ENCODE data around the gene FGD4. TPM values are rescaled to one million over a fixed set of nuclear protein-coding genes. Genes with fewer than 3 reads are reported as not detected.
A peak's percentile ranks its signal among the peaks of the same experiment; 100 is the strongest.

FGD4 gene
- total RNA-seq, 1 experiment from 2014 or later = 54.3 TPM

DNA sequence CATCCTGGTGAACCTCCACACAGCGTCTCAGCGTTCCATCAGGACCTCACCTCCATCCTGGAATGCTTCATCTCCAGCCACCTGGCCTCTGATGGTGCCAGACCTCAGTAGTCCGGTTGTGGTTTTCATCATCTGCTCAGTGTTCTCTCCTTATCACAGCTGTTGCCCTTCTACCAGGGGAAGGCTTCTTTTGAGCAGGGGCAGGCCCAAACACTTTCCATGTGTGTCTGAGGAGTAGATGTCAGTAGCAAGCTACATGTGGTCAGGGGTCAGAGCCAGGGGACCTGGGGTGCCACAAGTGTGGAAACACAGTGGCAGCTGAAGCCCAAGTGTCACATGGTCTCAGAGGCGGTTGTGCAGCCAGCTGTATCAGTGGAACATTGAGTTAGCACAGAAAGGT, 30.2 kb upstream of the FGD4 start:
- Mint-ChIP-seq H3K9me3 (no peaks in the 10 kb centered on the region), H3K4me3 (no peak overlapping the region), H3K27me3 (ENCODE audit: low read depth) (no peaks in the 10 kb centered on the region), H3K4me1 (peaks cover 9 to 11% of the 10 kb centered on the region in 2 experiments), H3K36me3 (ENCODE audit: insufficient read depth in 1 of 3, low read depth in 3 of 3) (peaks cover 0 to 11% (median 4%) of the 10 kb centered on the region in 3 experiments; a peak in 4 of 7 replicates), H3K27ac (peak overlapping the region in 2 of 3 experiments; percentile 53 to 89; a peak in 4 of 7 replicates)
- H3K4me2 ChIP-seq (ENCODE audit: insufficient read depth, insufficient read length, low read length) = no peak overlapping the region
- H3T11ph ChIP-seq (ENCODE audit: low read length) = no peak overlapping the region
- no peak overlapping the region for H2AK5ac ChIP-seq (ENCODE audit: insufficient read length, low read length)
- no peak overlapping the region for H3K9ac ChIP-seq (ENCODE audit: extremely low read depth, insufficient read length, low read length)
- H3K56ac ChIP-seq (ENCODE audit: insufficient read length, low read depth, low read length) = no peak overlapping the region
- H2AFZ ChIP-seq (ENCODE audit: low read length) = no peak overlapping the region
- H3K23me2 ChIP-seq (ENCODE audit: insufficient read length, low read depth, low read length, poor library complexity, severe bottlenecking) = no peaks in the 10 kb centered on the region
- H2BK12ac ChIP-seq (ENCODE audit: insufficient read length, low read depth, low read length) = no peak overlapping the region
- TF ChIP-seq, protein P1, sequence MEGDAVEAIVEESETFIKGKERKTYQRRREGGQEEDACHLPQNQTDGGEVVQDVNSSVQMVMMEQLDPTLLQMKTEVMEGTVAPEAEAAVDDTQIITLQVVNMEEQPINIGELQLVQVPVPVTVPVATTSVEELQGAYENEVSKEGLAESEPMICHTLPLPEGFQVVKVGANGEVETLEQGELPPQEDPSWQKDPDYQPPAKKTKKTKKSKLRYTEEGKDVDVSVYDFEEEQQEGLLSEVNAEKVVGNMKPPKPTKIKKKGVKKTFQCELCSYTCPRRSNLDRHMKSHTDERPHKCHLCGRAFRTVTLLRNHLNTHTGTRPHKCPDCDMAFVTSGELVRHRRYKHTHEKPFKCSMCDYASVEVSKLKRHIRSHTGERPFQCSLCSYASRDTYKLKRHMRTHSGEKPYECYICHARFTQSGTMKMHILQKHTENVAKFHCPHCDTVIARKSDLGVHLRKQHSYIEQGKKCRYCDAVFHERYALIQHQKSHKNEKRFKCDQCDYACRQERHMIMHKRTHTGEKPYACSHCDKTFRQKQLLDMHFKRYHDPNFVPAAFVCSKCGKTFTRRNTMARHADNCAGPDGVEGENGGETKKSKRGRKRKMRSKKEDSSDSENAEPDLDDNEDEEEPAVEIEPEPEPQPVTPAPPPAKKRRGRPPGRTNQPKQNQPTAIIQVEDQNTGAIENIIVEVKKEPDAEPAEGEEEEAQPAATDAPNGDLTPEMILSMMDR (conservative IDR thresholded peaks at IDR 0.05) = no peak
- WGBS (ENCODE audit: extremely low coverage, insufficient read length, low lambda C conversion rate) = no CpG with 5 or more reads among the region's 4 CpGs
- no peaks in the 10 kb centered on the region for H4K20me1 ChIP-seq (ENCODE audit: control insufficient read depth, insufficient read depth, insufficient read length)
- no peak overlapping the region for H2BK15ac ChIP-seq (ENCODE audit: low read depth, low read length)
- H3K79me2 ChIP-seq (ENCODE audit: insufficient read depth, low read length) = no peaks in the 10 kb centered on the region
- H4K8ac ChIP-seq (replicated peaks; ENCODE audit: insufficient read length, low read depth, low read length) = no peak overlapping the region
- no peak overlapping the region for H2BK20ac ChIP-seq (ENCODE audit: low read depth, low read length, poor library complexity, severe bottlenecking)
- no peaks in the 10 kb centered on the region for H3K4me1 ChIP-seq (ENCODE audit: insufficient read depth, low read length)
- no peak for DNase-seq
- H3K18ac ChIP-seq (ENCODE audit: insufficient read length, low read depth, low read length) = no peak overlapping the region
- no peak overlapping the region for H3K14ac ChIP-seq (ENCODE audit: insufficient read depth, low read length)
- no peaks in the 10 kb centered on the region for H3K9me3 ChIP-seq (ENCODE audit: control insufficient read depth, low read depth, low read length)
- H4K5ac ChIP-seq (ENCODE audit: insufficient read length, low read depth, low read length) = no peak overlapping the region
- no peak overlapping the region for H3K4ac ChIP-seq (ENCODE audit: low read depth, low read length)
- H3K27ac ChIP-seq (ENCODE audit: insufficient read length, low read depth, low read length) = no peak overlapping the region
- H3K79me1 ChIP-seq (ENCODE audit: insufficient read depth, low read depth, low read length, poor library complexity, severe bottlenecking) = no peaks in the 10 kb centered on the region
- H4K91ac ChIP-seq (ENCODE audit: insufficient read length, low read depth, low read length) = no peak overlapping the region
- no peak overlapping the region for H3K23ac ChIP-seq (ENCODE audit: insufficient read length, low read depth, low read length)
- H3K27me3 ChIP-seq (ENCODE audit: insufficient read depth, low read length) = no peaks in the 10 kb centered on the region
- no peak overlapping the region for H2BK120ac ChIP-seq (ENCODE audit: low read depth, low read length, poor library complexity, severe bottlenecking)
- H2BK5ac ChIP-seq (ENCODE audit: insufficient read length, low read length) = no peak overlapping the region
